Measurements from ENCODE around the gene ZNF177.

GRCh38 chr19:9352505-9352904 is 10.3 kb upstream of the ZNF177 start:
- TF ChIP-seq, protein P1, sequence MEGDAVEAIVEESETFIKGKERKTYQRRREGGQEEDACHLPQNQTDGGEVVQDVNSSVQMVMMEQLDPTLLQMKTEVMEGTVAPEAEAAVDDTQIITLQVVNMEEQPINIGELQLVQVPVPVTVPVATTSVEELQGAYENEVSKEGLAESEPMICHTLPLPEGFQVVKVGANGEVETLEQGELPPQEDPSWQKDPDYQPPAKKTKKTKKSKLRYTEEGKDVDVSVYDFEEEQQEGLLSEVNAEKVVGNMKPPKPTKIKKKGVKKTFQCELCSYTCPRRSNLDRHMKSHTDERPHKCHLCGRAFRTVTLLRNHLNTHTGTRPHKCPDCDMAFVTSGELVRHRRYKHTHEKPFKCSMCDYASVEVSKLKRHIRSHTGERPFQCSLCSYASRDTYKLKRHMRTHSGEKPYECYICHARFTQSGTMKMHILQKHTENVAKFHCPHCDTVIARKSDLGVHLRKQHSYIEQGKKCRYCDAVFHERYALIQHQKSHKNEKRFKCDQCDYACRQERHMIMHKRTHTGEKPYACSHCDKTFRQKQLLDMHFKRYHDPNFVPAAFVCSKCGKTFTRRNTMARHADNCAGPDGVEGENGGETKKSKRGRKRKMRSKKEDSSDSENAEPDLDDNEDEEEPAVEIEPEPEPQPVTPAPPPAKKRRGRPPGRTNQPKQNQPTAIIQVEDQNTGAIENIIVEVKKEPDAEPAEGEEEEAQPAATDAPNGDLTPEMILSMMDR (IDR thresholded peaks at IDR 0.05; ENCODE audit: extremely low read depth in 1 of 2, insufficient read depth in 1 of 2, low read depth in 1 of 2, low read length in 2 of 2), result no peak
- TF ChIP-seq POLR2AphosphoS5 (IDR thresholded peaks at IDR 0.05; ENCODE audit: insufficient read depth, low read depth, low read length), result no peak
- no peak for TF ChIP-seq JUN (IDR thresholded peaks at IDR 0.05; ENCODE audit: borderline replicate concordance, insufficient read depth, insufficient read length, low read depth)
- no peak for TF ChIP-seq MYC (IDR thresholded peaks at IDR 0.05; ENCODE audit: low read depth, low read length)
- no peak for TF ChIP-seq POLR2A (IDR thresholded peaks at IDR 0.05; ENCODE audit: low read depth, low read length)
- TF ChIP-seq, protein P2, sequence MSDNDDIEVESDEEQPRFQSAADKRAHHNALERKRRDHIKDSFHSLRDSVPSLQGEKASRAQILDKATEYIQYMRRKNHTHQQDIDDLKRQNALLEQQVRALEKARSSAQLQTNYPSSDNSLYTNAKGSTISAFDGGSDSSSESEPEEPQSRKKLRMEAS (IDR thresholded peaks at IDR 0.05; ENCODE audit: insufficient read depth, insufficient read length), result no peak
- TF ChIP-seq EZH2 (IDR thresholded peaks at IDR 0.05; ENCODE audit: borderline replicate concordance, low read depth, low read length, severe bottlenecking), result no peak
- no peak for TF ChIP-seq FOS (IDR thresholded peaks at IDR 0.05; ENCODE audit: borderline replicate concordance, insufficient read depth, low read length)

All from endothelial cell of umbilical vein (primary cell).